DOHH2 (cell line): Measurements from ENCODE around the gene STK11.
A peak's percentile ranks its signal among the peaks of the same experiment; 100 is the strongest.

Source experiments
- H3F3A ChIP-seq: fragments of 200-600 bp; sonication (generic), shearing (Covaris generic); 2 replicates; pipeline ENCODE4 v1.6.0; 2016; ENCODE audit warnings: antibody characterized with exemption, mild to moderate bottlenecking; ENCODE audit not compliant: control insufficient read depth, insufficient read depth
- H3K27ac ChIP-seq: fragments of 200-600 bp; sonication (generic); 2 replicates; pipeline ENCODE4 v1.5.1; 2014; ENCODE audit warnings: low read depth, mild to moderate bottlenecking, low read length, moderate library complexity
- H3K27me3 ChIP-seq: fragments of 200-600 bp; sonication (generic); 2 replicates; pipeline ENCODE4 v1.6.1; 2014; ENCODE audit warnings: mild to moderate bottlenecking, low read length, mixed read lengths; ENCODE audit not compliant: control insufficient read depth
- H3K36me3 ChIP-seq: fragments of 200-600 bp; sonication (generic); 2 replicates; pipeline ENCODE4 v1.6.1; 2014; ENCODE audit warnings: mild to moderate bottlenecking, low read length, moderate library complexity, mixed read lengths; ENCODE audit not compliant: control insufficient read depth
- H3K4me1 ChIP-seq: fragments of 200-600 bp; sonication (generic); 2 replicates; pipeline ENCODE4 v1.6.1; 2014; ENCODE audit warnings: mild to moderate bottlenecking, low read length, mixed read lengths; ENCODE audit not compliant: control insufficient read depth
- H3K4me2 ChIP-seq: fragments of 200-600 bp; sonication (generic); 2 replicates; pipeline ENCODE4 v1.6.0; 2014; ENCODE audit warnings: mild to moderate bottlenecking, low read length, moderate library complexity
- H3K4me3 ChIP-seq: fragments of 200-600 bp; sonication (generic); 2 replicates; pipeline ENCODE4 v1.5.1; 2014; ENCODE audit warnings: mild to moderate bottlenecking, low read length, mixed read lengths
- H3K79me2 ChIP-seq: fragments of 200-600 bp; sonication (generic); 2 replicates; pipeline ENCODE4 v1.6.1; 2014; ENCODE audit warnings: mild to moderate bottlenecking, low read length, mixed read lengths; ENCODE audit not compliant: control insufficient read depth
- H3K9me2 ChIP-seq: fragments of 200-600 bp; sonication (generic); replicated peaks from 2 replicates; pipeline ENCODE4 v1.6.1; 2014; ENCODE audit warnings: mild to moderate bottlenecking, low read length, mixed read lengths; ENCODE audit not compliant: control insufficient read depth
- H3K9me3 ChIP-seq: fragments of 200-600 bp; sonication (generic); 2 replicates; pipeline ENCODE4 v1.6.1; 2014; ENCODE audit warnings: antibody characterized with exemption, low read length, mixed read lengths; ENCODE audit not compliant: control insufficient read depth, insufficient read depth
- H4K20me1 ChIP-seq: fragments of 200-600 bp; sonication (generic); 2 replicates; pipeline ENCODE4 v1.6.0; 2014; ENCODE audit warnings: low read depth, mild to moderate bottlenecking, antibody characterized with exemption, low read length, moderate library complexity; ENCODE audit not compliant: control insufficient read depth, insufficient read depth
- EZH2phosphoT487 ChIP-seq: fragments of 200-600 bp; sonication (generic); IDR thresholded peaks from 2 replicates; pipeline ENCODE4 v1.6.1; 2017; ENCODE audit warnings: borderline replicate concordance, mild to moderate bottlenecking, antibody characterized with exemption, low read length, moderate library complexity, mixed read lengths
- TF ChIP-seq, protein P1 (sequence below): fragments of 200-600 bp; sonication (generic); IDR thresholded peaks from one replicate; pipeline ENCODE4 v1.5.1; 2014; ENCODE audit warnings: antibody characterized with exemption, mild to moderate bottlenecking, low read depth, low read length; ENCODE audit not compliant: poor library complexity, severe bottlenecking

Gene STK11

DNA sequence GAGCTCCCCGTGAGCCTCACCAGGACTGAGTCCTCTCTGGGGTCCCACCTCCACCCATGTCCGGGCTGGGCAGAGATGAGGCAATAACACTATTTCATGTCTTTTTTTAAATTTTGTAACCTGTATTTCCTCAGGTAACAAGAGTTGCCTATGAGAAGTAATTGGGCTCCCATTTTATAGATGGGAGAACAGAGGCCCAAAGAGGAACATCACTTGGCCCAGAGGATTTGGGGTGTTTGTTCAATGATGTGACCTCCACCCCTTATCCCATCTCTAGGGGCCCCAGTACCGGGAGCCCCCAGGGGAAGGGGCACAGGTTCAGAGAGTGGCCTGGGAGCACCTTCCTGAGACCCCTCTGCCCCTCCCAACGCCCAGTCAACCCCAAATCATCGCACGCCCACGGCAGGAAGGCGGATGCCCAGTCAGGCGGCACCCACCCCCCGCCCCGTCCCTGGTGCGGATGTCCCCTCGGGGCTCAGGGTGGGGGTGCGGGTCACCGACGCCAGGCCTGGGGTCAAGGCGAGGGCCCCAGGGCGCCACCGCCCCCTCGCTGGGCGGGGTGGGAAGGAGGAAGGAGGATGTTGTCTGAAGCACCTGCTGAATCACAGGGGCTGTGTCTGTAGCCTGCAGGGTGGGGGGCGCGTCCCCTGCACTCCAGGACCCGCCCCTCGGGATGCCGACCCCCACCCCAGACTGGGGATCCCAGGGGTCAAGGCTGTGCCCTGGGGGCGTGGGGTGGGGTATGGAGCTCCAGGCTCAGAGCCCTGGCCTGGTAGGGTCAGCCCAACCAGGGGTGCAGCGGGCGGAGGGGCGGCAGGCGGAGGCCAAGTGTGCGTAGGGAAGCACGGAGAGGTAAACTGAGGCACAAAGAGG is 54.5 kb downstream of the STK11 start:
- peaks cover 50% of the 10 kb centered on the region for H3K36me3 ChIP-seq
- peak overlapping the region; percentile 85 for H3K27ac ChIP-seq
- TF ChIP-seq, protein P1, sequence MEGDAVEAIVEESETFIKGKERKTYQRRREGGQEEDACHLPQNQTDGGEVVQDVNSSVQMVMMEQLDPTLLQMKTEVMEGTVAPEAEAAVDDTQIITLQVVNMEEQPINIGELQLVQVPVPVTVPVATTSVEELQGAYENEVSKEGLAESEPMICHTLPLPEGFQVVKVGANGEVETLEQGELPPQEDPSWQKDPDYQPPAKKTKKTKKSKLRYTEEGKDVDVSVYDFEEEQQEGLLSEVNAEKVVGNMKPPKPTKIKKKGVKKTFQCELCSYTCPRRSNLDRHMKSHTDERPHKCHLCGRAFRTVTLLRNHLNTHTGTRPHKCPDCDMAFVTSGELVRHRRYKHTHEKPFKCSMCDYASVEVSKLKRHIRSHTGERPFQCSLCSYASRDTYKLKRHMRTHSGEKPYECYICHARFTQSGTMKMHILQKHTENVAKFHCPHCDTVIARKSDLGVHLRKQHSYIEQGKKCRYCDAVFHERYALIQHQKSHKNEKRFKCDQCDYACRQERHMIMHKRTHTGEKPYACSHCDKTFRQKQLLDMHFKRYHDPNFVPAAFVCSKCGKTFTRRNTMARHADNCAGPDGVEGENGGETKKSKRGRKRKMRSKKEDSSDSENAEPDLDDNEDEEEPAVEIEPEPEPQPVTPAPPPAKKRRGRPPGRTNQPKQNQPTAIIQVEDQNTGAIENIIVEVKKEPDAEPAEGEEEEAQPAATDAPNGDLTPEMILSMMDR: no peak
- no peak for TF ChIP-seq EZH2phosphoT487
- H3K27me3 ChIP-seq: no peaks in the 10 kb centered on the region
- H3K4me3 ChIP-seq: peak overlapping the region; percentile 77
- H3K9me3 ChIP-seq: no peaks in the 10 kb centered on the region
- peaks cover 38% of the 10 kb centered on the region for H3K79me2 ChIP-seq
- H3F3A ChIP-seq: peaks cover 58% of the 10 kb centered on the region
- no peaks in the 10 kb centered on the region for H4K20me1 ChIP-seq
- peak overlapping the region; percentile 98 for H3K4me2 ChIP-seq
- H3K9me2 ChIP-seq: no peaks in the 10 kb centered on the region
- peaks cover 85% of the 10 kb centered on the region for H3K4me1 ChIP-seq

DNA sequence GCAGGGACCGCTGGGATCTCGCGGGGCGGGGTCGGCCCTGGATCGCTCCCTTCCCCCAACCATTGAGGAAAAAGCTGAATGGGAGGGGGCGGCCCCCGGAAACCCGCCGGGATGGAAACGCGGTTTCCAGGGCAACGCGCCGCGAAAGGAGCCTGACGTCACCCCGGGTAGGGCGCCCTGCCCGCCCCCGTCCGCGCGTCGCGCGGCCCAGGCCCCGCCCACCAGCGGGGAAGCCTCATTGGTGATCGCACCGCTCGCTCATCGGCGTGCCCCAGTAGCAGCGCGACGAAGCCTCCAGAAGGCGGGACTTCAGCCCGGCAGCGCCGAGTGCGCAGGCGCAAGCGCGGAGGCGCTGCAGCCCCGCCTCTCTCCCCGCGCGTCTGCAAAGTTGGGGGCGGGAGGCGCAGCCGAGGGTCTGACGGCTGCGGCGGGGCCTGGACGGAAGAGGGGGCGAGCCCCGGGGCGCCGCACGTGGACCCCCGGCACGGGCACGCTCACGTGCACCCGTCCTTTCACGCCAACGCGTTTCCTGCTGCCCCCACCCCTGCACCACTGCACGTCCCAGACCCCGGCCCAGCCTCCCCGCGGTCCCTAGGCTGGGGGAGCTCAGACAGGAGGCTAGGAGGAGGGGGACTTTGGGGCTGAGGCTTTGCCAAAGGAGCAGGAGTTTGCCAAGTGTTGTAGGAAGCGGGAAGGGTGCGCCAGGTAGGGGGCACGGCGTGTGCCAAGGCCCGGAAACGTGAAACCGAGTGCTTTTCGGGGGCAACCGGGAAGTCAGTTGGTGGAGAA is 55.4 kb downstream of the STK11 start:
- H3K27ac ChIP-seq: peak overlapping the region; percentile 95
- no peaks in the 10 kb centered on the region for H3K27me3 ChIP-seq
- H4K20me1 ChIP-seq: no peaks in the 10 kb centered on the region
- H3K4me2 ChIP-seq: peak overlapping the region; percentile 98
- no peak for TF ChIP-seq EZH2phosphoT487
- peaks cover 42% of the 10 kb centered on the region for H3K36me3 ChIP-seq
- no peaks in the 10 kb centered on the region for H3K9me3 ChIP-seq
- peak overlapping the region; percentile 77 for H3K4me3 ChIP-seq
- H3K4me1 ChIP-seq: peaks cover 84% of the 10 kb centered on the region
- peaks cover 32% of the 10 kb centered on the region for H3K79me2 ChIP-seq
- H3K9me2 ChIP-seq: no peaks in the 10 kb centered on the region
- peaks cover 65% of the 10 kb centered on the region for H3F3A ChIP-seq

DNA sequence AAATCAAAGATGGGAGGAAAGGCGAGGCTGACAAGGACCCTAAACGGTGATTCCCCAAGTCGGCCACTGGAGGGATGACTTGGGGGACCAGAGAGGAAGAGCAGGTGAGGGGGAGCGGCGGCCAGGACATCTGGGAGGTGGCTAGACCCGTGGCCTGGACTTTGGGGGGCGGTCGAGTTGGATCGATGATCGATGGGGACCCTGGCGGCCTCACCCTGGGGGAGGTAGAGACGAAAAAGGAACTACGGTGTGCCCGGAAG is 55.9 kb downstream of the STK11 start:
- Histone ChIP-seq H4K20me1 (no peaks in the 10 kb centered on the region), H3K4me2 (peak overlapping the region; percentile 95), H3K9me2 (no peaks in the 10 kb centered on the region), H3F3A (peaks cover 66% of the 10 kb centered on the region), H3K27me3 (no peaks in the 10 kb centered on the region), H3K79me2 (peaks cover 32% of the 10 kb centered on the region), H3K4me1 (peaks cover 86% of the 10 kb centered on the region), H3K36me3 (peaks cover 39% of the 10 kb centered on the region), H3K27ac (peak overlapping the region; percentile 95), H3K4me3 (peak overlapping the region; percentile 77), H3K9me3 (no peaks in the 10 kb centered on the region)
- TF ChIP-seq EZH2phosphoT487: no peak
- TF ChIP-seq, protein P1: peak; percentile 71
